ENCODE measurements around the gene TNS1.

TNS1 gene

DNA sequence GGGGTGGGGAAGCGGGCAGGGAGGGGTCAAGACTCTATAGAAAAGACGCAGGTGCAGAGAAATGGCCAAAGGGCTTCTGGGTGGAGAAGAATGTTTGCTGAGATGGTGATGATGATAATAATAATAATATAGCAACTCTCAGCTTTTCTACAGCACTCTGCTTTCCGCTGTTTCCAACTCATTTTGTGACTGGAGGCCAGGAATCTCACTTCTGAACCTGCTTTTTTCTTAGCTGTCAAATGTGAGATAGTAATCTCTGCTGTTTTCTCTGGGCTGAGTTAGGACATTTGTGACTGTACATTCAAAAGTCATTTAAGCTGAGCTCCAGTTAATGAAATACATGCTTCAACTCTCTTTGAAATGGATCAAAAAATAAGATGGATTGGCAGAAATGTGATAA is 58.4 kb downstream of the TNS1 start:
- no peak for DNase-seq (ENCODE audit: extremely low read depth, low read depth)
- TF ChIP-seq, protein P1, sequence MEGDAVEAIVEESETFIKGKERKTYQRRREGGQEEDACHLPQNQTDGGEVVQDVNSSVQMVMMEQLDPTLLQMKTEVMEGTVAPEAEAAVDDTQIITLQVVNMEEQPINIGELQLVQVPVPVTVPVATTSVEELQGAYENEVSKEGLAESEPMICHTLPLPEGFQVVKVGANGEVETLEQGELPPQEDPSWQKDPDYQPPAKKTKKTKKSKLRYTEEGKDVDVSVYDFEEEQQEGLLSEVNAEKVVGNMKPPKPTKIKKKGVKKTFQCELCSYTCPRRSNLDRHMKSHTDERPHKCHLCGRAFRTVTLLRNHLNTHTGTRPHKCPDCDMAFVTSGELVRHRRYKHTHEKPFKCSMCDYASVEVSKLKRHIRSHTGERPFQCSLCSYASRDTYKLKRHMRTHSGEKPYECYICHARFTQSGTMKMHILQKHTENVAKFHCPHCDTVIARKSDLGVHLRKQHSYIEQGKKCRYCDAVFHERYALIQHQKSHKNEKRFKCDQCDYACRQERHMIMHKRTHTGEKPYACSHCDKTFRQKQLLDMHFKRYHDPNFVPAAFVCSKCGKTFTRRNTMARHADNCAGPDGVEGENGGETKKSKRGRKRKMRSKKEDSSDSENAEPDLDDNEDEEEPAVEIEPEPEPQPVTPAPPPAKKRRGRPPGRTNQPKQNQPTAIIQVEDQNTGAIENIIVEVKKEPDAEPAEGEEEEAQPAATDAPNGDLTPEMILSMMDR (IDR thresholded peaks at IDR 0.05; ENCODE audit: low read depth, low read length) = no peak

GRCh38 chr2:217943446-217944321 is 59.1 kb downstream of the TNS1 start:
- DNase-seq (ENCODE audit: extremely low read depth, low read depth) = no peak
- TF ChIP-seq, protein P1 (IDR thresholded peaks at IDR 0.05; ENCODE audit: low read depth, low read length) = peak; percentile 28

DNA sequence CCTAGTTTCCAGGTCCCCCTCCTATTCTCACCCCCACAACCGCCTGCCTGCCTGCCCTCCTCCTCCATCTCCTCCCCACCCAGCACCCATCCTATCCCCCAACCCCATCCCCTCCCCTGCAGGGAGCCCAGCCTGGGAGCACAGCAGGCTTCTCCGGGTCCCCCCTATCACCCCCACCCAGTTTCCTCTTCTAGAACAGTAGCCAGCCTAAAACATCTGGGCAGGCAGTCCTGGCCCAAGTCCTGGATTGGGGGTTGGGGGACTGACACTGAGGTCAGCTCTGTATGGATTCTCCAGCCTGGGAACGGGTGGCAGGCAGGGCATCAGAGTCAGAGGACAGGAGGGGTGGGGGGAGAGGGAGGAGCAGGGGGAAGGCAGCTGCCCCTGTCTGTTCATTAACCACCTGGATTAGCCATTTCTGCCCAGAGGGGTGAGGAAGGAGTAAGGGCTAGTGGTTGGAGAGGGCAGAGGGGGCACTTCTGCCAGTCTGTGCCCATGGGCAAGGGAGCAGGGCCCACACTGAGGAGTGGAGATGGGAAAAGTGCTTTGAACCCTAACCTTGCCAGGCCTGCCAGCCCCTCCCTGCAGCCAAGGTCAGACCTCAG is 60.0 kb downstream of the TNS1 start:
- TF ChIP-seq, protein P1 (IDR thresholded peaks at IDR 0.05; ENCODE audit: low read depth, low read length) = no peak
- DNase-seq (ENCODE audit: extremely low read depth, low read depth) = no peak

DNA sequence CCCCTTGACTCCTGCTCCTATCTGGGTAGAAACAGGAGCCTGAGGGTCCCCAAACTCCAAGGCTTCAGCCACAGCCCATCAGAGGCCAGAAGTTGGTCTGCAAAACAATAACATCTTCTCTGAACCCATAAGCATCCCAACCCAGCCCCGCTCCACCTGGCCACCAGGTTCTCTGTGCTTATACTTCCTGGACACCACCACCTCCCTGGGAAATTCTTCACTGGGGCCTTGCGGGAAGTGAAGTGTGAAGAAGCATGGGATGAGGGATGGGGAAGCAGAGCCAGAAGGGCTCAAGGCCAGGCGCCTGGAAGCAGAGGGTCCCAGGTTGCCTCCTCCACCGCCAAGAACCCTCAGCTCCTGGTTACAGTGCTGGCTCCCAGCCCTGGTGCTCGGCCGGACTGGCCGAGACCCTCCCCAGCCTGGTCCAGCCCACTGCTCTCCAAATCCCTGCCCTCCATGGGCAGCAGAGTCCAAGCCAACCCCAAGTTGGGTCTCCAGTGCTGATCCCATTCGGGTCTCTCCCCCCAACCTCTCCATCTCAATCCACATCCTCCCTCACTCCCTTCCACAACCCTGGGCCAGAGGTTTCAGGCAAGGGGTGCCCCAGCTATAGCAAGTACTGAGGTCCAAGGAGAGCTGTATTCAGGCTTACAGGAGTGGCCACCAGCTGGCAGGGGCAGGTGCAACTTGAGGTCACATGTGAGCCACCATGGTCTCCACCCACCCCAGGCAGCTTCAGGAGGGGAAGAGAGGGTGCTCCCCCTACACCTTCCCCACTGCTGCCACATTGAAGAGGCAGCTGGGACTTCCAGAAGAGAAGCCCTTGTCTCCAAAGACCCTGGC is 60.7 kb downstream of the TNS1 start:
- TF ChIP-seq, protein P1 (IDR thresholded peaks at IDR 0.05; ENCODE audit: low read depth, low read length) = no peak
- no peak for DNase-seq (ENCODE audit: extremely low read depth, low read depth)

DNA sequence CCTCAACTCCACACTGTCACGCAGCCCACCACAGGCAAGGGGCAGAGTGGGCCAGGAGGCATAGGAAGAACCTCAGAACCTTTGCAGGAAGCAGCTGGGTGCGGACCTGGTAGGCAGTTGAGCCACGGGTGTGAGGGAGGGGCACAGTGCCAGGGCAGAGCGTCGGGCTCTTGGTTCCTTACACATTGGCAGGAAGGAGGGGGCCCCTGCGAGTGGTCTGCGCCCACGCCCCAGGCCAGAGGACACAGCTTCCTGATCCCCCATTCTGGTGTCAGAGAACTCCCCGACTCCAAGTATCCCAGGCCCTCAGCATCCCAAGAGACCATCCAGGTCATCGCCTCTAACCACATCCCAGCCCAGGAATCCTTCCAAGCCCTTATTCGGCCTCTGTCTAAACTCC is 61.5 kb downstream of the TNS1 start:
- DNase-seq (ENCODE audit: extremely low read depth, low read depth) = no peak
- TF ChIP-seq, protein P1 (IDR thresholded peaks at IDR 0.05; ENCODE audit: low read depth, low read length) = no peak

- TF ChIP-seq, protein P1 (IDR thresholded peaks at IDR 0.05; ENCODE audit: low read depth, low read length) = no peak
- DNase-seq (ENCODE audit: extremely low read depth, low read depth) = no peak
Observed at GRCh38 chr2:217940261-217941220, 62.3 kb downstream of the TNS1 start.
